ENCODE measurements around the gene SEMA3G.

- no peak for TF ChIP-seq CTCF (IDR thresholded peaks at IDR 0.05)
- TF ChIP-seq POLR2A (IDR thresholded peaks at IDR 0.05): no peak
Measured at GRCh38 chr3:52487788-52488691, 43.1 kb upstream of the SEMA3G start.
